CD8-positive, alpha-beta memory T cell (primary cell): Measurements from ENCODE around the gene MCIDAS. TPM values are rescaled to one million over a fixed set of nuclear protein-coding genes. Genes with fewer than 3 reads are reported as not detected.

Source experiments
- CTCF ChIA-PET: fragments of 350-600 bp; sonication (Branson Sonifier 250); formaldehyde crosslinking; loops from one replicate; lab custom pipeline; 2021; ENCODE audit warnings: antibody characterized with exemption; lab: Charles Lee
- POLR2A ChIA-PET: fragments of 350-600 bp; sonication (Branson Sonifier 250); formaldehyde crosslinking; loops from one replicate; lab custom pipeline; 2021; ENCODE audit warnings: antibody characterized with exemption; lab: Charles Lee
- DNase-seq, 5 donors: peaks; one replicate each; pipeline versions ENCODE4 v3.0.0 to v3.0.0-alpha.2; 2020 to 2022; ENCODE audit warnings: mixed read lengths in 1 of 5
- H3K27ac ChIP-seq: one replicate; pipeline ENCODE4 v1.7.0; 2013; ENCODE audit warnings: low read depth, mild to moderate bottlenecking, low read length, moderate library complexity
- H3K27me3 ChIP-seq: 2 replicates; pipeline ENCODE4 v1.7.0; 2013; ENCODE audit warnings: low read length, mild to moderate bottlenecking; ENCODE audit not compliant: insufficient read depth, poor library complexity, severe bottlenecking
- H3K36me3 ChIP-seq: 2 replicates; pipeline ENCODE4 v1.7.0; 2013; ENCODE audit warnings: mild to moderate bottlenecking, low read length, moderate library complexity; ENCODE audit not compliant: insufficient read depth
- H3K4me1 ChIP-seq: 2 replicates; pipeline ENCODE4 v1.7.0; 2013; ENCODE audit warnings: mild to moderate bottlenecking, low read length, moderate library complexity; ENCODE audit not compliant: insufficient read depth
- H3K4me3 ChIP-seq: 2 replicates; pipeline ENCODE4 v1.7.0; 2013; ENCODE audit warnings: mild to moderate bottlenecking, low read length
- H3K9me3 ChIP-seq: 2 replicates; pipeline ENCODE4 v1.7.0; 2013; ENCODE audit warnings: mild to moderate bottlenecking, low read length
- H3K27ac Mint-ChIP-seq, 8 donors: one replicate each; pipeline ENCODE4 v1.8.0; 2020 to 2021; ENCODE audit warnings: mixed read lengths in 8 of 8, mild to moderate bottlenecking in 6 of 8, inconsistent platforms in 3 of 8, moderate library complexity in 3 of 8
- H3K27me3 Mint-ChIP-seq, 2 donors: one replicate each; pipeline ENCODE4 v1.8.0; 2020 to 2021; ENCODE audit warnings: mixed read lengths in 2 of 2, mild to moderate bottlenecking in 1 of 2, moderate library complexity in 1 of 2
- H3K36me3 Mint-ChIP-seq, 3 donors: one replicate each; pipeline ENCODE4 v1.8.0; 2020 to 2021; ENCODE audit warnings: mixed read lengths in 3 of 3, inconsistent platforms in 1 of 3, mild to moderate bottlenecking in 1 of 3
- H3K4me1 Mint-ChIP-seq, 3 donors: one replicate each; pipeline ENCODE4 v1.8.0; 2020 to 2021; ENCODE audit warnings: mixed read lengths in 3 of 3, inconsistent platforms in 1 of 3, mild to moderate bottlenecking in 1 of 3
- H3K4me3 Mint-ChIP-seq, 7 donors: one replicate each; pipeline ENCODE4 v1.8.0; 2020 to 2021; ENCODE audit warnings: mixed read lengths in 7 of 7, mild to moderate bottlenecking in 6 of 7, moderate library complexity in 4 of 7, inconsistent platforms in 2 of 7
- H3K9me3 Mint-ChIP-seq, 5 donors: one replicate each; pipeline ENCODE4 v1.8.0; 2020 to 2022; ENCODE audit warnings: mixed read lengths in 5 of 5, mild to moderate bottlenecking in 3 of 5, moderate library complexity in 2 of 5, inconsistent platforms in 1 of 5
- polyA plus RNA-seq: library from polyadenylated mRNA; unstranded; fragments of 300-500 nt; fragmentation: Illumina TruSeq; gene quantifications from one replicate; pipeline ENCODE4 v1.2.3, GENCODE V29; 2021
- total RNA-seq, 2 experiments: library from RNA; stranded (reverse); gene quantifications; one replicate each; pipeline ENCODE4 v1.2.3, GENCODE V29; 2021

Gene MCIDAS
- total and polyA plus RNA-seq, 3 experiments from 2014 or later, result not detected

DNA sequence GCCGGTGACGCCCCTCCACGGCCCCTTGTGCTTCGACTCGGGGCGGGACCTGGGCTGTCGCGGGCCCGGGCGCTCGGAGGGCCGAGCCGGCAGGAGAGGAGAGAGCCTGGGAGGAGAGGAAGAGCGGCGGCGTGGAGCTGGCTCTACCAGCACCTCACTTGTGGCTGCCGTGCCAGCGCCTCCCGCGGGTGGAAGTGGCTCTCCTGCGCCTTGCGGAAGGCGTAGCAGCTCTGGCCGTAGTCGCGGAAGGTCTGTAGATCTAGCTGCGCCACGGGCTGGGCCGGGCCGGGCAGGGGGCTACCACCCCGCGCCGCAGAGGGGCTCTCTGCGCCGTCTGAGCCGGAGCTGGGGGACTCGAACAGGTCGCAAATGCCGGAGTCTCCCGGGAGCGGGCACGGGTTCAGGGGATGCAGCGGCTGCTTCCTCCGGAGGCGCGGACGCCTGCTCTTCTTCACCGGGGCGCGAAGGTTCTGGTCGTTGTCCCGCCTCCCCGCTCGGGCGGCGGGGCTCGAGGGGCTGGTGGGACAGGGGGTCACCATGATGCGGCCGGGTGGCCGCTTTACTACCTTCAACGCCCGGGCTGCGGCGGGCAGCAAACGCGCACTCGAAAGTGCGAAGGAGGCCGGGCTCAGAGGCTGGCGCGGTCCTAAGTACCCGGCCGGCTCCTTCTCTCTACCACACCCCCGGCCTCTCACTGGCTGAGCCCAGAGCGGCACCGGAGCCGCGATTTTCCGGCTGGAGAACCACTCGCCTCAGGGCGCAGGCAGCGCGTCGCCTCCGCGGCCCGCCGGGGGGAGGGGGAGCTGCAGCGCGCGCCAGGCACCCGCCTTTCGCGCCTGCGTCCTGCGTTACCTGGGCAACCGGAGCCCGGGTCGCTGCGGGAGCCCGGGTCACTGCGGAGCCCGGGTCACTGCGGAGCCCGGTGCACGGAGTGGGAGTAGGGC, 6.1 kb upstream of the MCIDAS start, which contains the start of gene CCNO:
Gene CCNO, minus strand, starts transcription at position 624 of the 944 bp plus-strand sequence. Its CDS starts 85 bp downstream, at position 539.
- POLR2A ChIA-PET, result interaction anchor here (0.6 to 1.7 kb wide), 5 partner anchors 10 to 575 kb away, joined by 3 to 5 read pairs (median 3); partner anchors contain the start of genes DHX29 and MTREX

GRCh38 chr5:55232271-55232984, 5.3 kb upstream of the MCIDAS start:
- Histone ChIP-seq H3K36me3 (no peaks in the 10 kb centered on the region), H3K27me3 (peaks cover 64% of the 10 kb centered on the region), H3K27ac (no peak overlapping the region), H3K9me3 (no peaks in the 10 kb centered on the region), H3K4me1 (peaks cover 37% of the 10 kb centered on the region), H3K4me3 (peak overlapping the region; percentile 55)
- no peaks in the 10 kb centered on the region for H3K36me3 Mint-ChIP-seq
- DNase-seq, result peak in 1 of 5 donors; percentile 15
- ChIA-PET POLR2A (interaction anchor here (0.6 to 1.7 kb wide), 3 partner anchors 9 to 235 kb away, joined by 3 to 5 read pairs (median 3); partner anchors contain the start of genes DHX29 and MTREX), CTCF (interaction anchor here (0.9 to 2.0 kb wide), 5 partner anchors 8 to 60 kb away, joined by 3 to 7 read pairs (median 3); no protein-coding TSS in a partner anchor)
- H3K4me3 Mint-ChIP-seq, result peak overlapping the region; percentile 75 to 94 (median 85)
- peaks cover 79 to 82% of the 10 kb centered on the region in 2 donors for H3K27me3 Mint-ChIP-seq
- peaks cover 34 to 45% (median 37%) of the 10 kb centered on the region in 3 donors for H3K4me1 Mint-ChIP-seq
- H3K9me3 Mint-ChIP-seq, result peaks cover 0 to 1% (median 0%) of the 10 kb centered on the region in 5 donors
- peak overlapping the region in 2 of 8 donors; percentile 25 to 73 for H3K27ac Mint-ChIP-seq

More for the DNA sequence above, 6.1 kb upstream of the MCIDAS start, which contains the start of gene CCNO:
- peak within 1 kb of the TSS; percentile 80 to 94 (median 87) for H3K4me3 Mint-ChIP-seq
- H3K4me1 Mint-ChIP-seq, result peaks cover 27 to 39% (median 30%) of the 10 kb centered on the region in 3 donors
- Histone ChIP-seq H3K27ac (no peak within 1 kb of the TSS), H3K9me3 (no peaks in the 10 kb centered on the region), H3K4me1 (peaks cover 32% of the 10 kb centered on the region), H3K4me3 (peak within 1 kb of the TSS; percentile 55), H3K36me3 (no peaks in the 10 kb centered on the region), H3K27me3 (peaks cover 55% of the 10 kb centered on the region)
- no peaks in the 10 kb centered on the region for H3K36me3 Mint-ChIP-seq
- H3K27ac Mint-ChIP-seq, result peak within 1 kb of the TSS in 3 of 8 donors; percentile 7 to 51 (median 25)
- H3K27me3 Mint-ChIP-seq, result peaks cover 72 to 73% of the 10 kb centered on the region in 2 donors
- H3K9me3 Mint-ChIP-seq, result peaks cover 0 to 1% (median 0%) of the 10 kb centered on the region in 5 donors
- CTCF ChIA-PET, result interaction anchor here (0.6 to 2.0 kb wide), 6 partner anchors 7 to 752 kb away, joined by 3 to 4 read pairs (median 3); no protein-coding TSS in a partner anchor
- DNase-seq, result peak; percentile 38 to 69 (median 46)

- Histone ChIP-seq H3K4me1 (peaks cover 39% of the 10 kb centered on the region), H3K36me3 (no peaks in the 10 kb centered on the region), H3K9me3 (no peaks in the 10 kb centered on the region), H3K27me3 (peaks cover 66% of the 10 kb centered on the region), H3K4me3 (peak overlapping the region; percentile 35), H3K27ac (no peak overlapping the region)
- CTCF ChIA-PET, result interaction anchor here (0.9 to 2.0 kb wide), 5 partner anchors 10 to 73 kb away, joined by 3 to 7 read pairs (median 4); partner anchors contain the start of gene GPX8
- peaks cover 0 to 1% (median 0%) of the 10 kb centered on the region in 5 donors for H3K9me3 Mint-ChIP-seq
- POLR2A ChIA-PET, result interaction anchor here (1.7 kb wide), 1 partner anchor 76 kb away, joined by 5 read pairs; the partner anchor contains the start of genes DHX29 and MTREX
- H3K27ac Mint-ChIP-seq, result peak overlapping the region in 3 of 8 donors; percentile 24 to 73 (median 25)
- peaks cover 76 to 81% of the 10 kb centered on the region in 2 donors for H3K27me3 Mint-ChIP-seq
- DNase-seq, result no peak
- H3K4me3 Mint-ChIP-seq, result peak overlapping the region; percentile 75 to 94 (median 85)
- peaks cover 34 to 46% (median 37%) of the 10 kb centered on the region in 3 donors for H3K4me1 Mint-ChIP-seq
- no peaks in the 10 kb centered on the region for H3K36me3 Mint-ChIP-seq
These were observed 4.8 kb upstream of the MCIDAS start for GRCh38 chr5:55231919-55232270.

DNA sequence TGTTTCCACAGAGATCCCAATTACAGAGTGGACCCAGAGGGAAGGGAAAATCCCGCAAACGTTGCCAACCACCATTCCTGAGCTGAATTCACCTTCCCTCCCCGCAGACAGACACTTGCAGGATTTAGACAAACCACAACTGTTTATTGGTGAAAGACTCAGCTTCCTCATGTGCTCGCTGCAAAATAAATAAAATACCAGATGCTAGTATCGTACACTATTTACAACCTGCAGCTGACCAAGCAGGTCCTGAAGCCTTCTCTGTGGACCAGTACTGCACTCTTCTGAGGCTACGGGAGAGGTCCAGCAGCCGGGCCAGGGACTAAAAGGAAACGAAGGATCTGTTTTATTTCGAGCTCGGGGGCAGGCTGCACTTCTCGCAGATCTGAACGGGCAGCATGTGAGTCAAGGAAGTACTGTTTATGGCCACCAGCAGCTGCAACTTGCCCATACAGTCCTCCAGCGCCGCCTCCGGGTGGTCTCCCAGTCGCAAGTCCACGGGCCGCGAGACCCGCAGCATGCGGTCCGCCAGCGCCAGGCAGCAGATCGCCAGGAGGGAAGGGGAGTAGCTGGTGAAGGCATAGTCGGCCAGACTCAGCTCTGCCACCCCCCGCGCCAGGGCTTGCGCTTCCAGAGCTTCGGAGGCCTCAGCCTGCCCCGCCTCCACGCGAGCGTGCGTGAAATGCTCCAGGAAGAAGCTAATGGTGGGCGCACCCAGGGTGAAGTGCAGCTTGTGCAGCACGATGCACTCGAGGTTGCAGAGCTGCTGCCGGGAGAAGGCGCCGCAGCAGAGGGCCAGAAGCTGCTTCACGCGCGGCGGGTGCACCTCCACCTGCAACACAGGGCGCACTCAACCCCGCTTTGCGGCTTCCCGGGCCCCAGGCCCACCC, 4.2 kb upstream of the MCIDAS start:
- H3K9me3 ChIP-seq, result no peaks in the 10 kb centered on the region
- H3K27me3 ChIP-seq, result peaks cover 68% of the 10 kb centered on the region
- Mint-ChIP-seq H3K9me3 (peaks cover 0 to 1% (median 0%) of the 10 kb centered on the region in 5 donors), H3K4me3 (peak overlapping the region; percentile 75 to 94 (median 85)), H3K27ac (peak overlapping the region in 2 of 8 donors; percentile 24 to 29), H3K36me3 (no peaks in the 10 kb centered on the region), H3K27me3 (peaks cover 73 to 76% of the 10 kb centered on the region in 2 donors), H3K4me1 (peaks cover 35 to 48% (median 37%) of the 10 kb centered on the region in 3 donors)
- H3K4me3 ChIP-seq, result peak overlapping the region; percentile 35
- H3K27ac ChIP-seq, result no peak overlapping the region
- no peaks in the 10 kb centered on the region for H3K36me3 ChIP-seq
- peaks cover 41% of the 10 kb centered on the region for H3K4me1 ChIP-seq
- ChIA-PET POLR2A (interaction anchor here (1.7 kb wide), 1 partner anchor 76 kb away, joined by 5 read pairs; the partner anchor contains the start of genes DHX29 and MTREX), CTCF (interaction anchor here (0.9 to 2.0 kb wide), 5 partner anchors 9 to 72 kb away, joined by 3 to 7 read pairs (median 4); partner anchors contain the start of gene GPX8)
- DNase-seq, result peak in 1 of 5 donors; percentile 26

GRCh38 chr5:55230086-55230629, 3.0 kb upstream of the MCIDAS start:
- Histone ChIP-seq H3K4me1 (peaks cover 45% of the 10 kb centered on the region), H3K36me3 (no peaks in the 10 kb centered on the region), H3K4me3 (no peak overlapping the region), H3K9me3 (no peaks in the 10 kb centered on the region), H3K27me3 (peaks cover 79% of the 10 kb centered on the region), H3K27ac (no peak overlapping the region)
- H3K9me3 Mint-ChIP-seq, result peaks cover 0 to 1% (median 0%) of the 10 kb centered on the region in 5 donors
- peaks cover 74 to 82% of the 10 kb centered on the region in 2 donors for H3K27me3 Mint-ChIP-seq
- ChIA-PET POLR2A (interaction anchor here (0.6 kb wide), 1 partner anchor 12 kb away, joined by 5 read pairs; no protein-coding TSS in a partner anchor), CTCF (no interaction called here)
- no peak overlapping the region for H3K27ac Mint-ChIP-seq
- DNase-seq, result no peak
- H3K4me3 Mint-ChIP-seq, result peak overlapping the region in 4 of 7 donors; percentile 3 to 94 (median 86)
- H3K4me1 Mint-ChIP-seq, result peaks cover 36 to 56% (median 37%) of the 10 kb centered on the region in 3 donors
- H3K36me3 Mint-ChIP-seq, result no peaks in the 10 kb centered on the region

DNA sequence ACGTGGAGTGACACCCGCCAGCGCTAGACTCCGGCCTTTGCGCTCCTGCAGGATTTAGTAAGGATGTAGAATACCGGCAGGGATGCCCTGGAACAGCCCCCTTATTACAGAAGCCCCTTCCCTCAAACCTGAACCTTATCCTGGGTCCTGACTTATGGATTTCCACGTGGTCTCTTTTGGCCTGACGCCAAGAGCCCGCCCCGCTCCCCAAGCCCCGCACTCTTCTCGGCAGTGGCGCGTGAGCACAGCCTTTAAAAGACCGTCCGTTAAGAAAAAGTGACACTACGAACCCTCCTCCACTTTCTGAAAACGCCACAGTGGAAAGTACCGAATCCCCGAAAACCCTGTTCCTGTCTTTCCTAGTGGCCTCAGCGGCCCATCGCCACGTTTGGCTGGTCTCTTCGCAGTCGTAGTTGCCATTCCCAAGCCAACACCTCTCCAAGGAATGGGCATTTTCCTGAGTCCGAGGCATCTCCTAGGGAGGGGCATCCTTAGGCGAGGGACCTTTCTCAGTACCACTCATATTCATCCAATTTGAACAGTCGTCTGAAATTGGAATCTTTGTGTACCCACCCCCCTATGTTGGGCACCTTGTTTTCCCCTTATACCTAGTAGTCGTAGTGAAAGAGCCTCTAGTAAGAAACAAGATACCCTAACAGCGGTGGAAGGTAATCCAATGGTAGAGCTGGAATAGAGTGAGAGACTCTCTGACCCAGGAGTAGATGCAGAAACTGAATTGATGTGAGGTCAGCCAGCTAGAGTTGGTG, 732 bp upstream of the MCIDAS start:
- ChIA-PET POLR2A (no interaction called here), CTCF (no interaction called here)
- no peak for DNase-seq
- Mint-ChIP-seq H3K27me3 (peaks cover 78 to 91% of the 10 kb centered on the region in 2 donors), H3K4me3 (peak overlapping the region; percentile 67 to 83 (median 73)), H3K9me3 (peaks cover 0 to 1% (median 0%) of the 10 kb centered on the region in 5 donors), H3K27ac (peak overlapping the region in 1 of 8 donors; percentile 24), H3K36me3 (no peaks in the 10 kb centered on the region), H3K4me1 (peaks cover 35 to 54% (median 36%) of the 10 kb centered on the region in 3 donors)
- Histone ChIP-seq H3K9me3 (no peaks in the 10 kb centered on the region), H3K27me3 (peaks cover 87% of the 10 kb centered on the region), H3K4me1 (peaks cover 40% of the 10 kb centered on the region), H3K27ac (no peak overlapping the region), H3K4me3 (no peak overlapping the region), H3K36me3 (no peaks in the 10 kb centered on the region)
